Measurements from ENCODE around the gene TMPRSS11E.

DNA sequence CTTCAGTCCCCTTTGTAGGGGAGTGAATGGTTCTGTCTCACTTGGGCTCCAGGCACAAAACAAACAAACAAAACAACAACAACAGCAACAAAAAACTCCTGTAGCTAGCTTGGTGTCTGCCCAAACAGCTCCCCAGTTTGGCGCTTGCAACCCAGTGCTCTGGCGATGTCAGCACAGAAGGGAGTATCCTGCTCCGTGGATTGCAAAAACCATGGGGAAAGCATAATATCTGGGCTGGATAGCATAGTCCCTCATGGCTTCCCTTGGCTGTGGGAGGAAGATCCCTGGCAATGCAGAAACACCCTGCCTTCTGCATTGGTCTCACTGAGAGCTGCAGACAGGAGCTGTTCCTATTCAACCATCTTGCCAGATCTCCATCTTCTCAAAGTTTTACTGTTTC, 89.1 kb downstream of the TMPRSS11E start:
- TF ChIP-seq, protein P1, sequence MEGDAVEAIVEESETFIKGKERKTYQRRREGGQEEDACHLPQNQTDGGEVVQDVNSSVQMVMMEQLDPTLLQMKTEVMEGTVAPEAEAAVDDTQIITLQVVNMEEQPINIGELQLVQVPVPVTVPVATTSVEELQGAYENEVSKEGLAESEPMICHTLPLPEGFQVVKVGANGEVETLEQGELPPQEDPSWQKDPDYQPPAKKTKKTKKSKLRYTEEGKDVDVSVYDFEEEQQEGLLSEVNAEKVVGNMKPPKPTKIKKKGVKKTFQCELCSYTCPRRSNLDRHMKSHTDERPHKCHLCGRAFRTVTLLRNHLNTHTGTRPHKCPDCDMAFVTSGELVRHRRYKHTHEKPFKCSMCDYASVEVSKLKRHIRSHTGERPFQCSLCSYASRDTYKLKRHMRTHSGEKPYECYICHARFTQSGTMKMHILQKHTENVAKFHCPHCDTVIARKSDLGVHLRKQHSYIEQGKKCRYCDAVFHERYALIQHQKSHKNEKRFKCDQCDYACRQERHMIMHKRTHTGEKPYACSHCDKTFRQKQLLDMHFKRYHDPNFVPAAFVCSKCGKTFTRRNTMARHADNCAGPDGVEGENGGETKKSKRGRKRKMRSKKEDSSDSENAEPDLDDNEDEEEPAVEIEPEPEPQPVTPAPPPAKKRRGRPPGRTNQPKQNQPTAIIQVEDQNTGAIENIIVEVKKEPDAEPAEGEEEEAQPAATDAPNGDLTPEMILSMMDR (IDR thresholded peaks at IDR 0.05; ENCODE audit: insufficient read depth, low read depth, low read length) = no peak
- TF ChIP-seq EZH2 (IDR thresholded peaks at IDR 0.05; ENCODE audit: insufficient read depth, low read length) = no peak

Measured in astrocyte (in vitro differentiated cells and primary cell).